Mesodermal cell (in vitro differentiated cells): ENCODE data around the gene MTUS2.

Source experiments
- H3K27ac ChIP-seq: 2 replicates; pipeline ENCODE4 v1.7.0; 2013; ENCODE audit warnings: mild to moderate bottlenecking, low read depth, low read length, moderate library complexity; ENCODE audit not compliant: severe bottlenecking
- H3K36me3 ChIP-seq: 2 replicates; pipeline ENCODE4 v1.7.1; 2013; ENCODE audit warnings: mild to moderate bottlenecking, low read length, moderate library complexity; ENCODE audit not compliant: control insufficient read depth, insufficient read depth
- H3K4me1 ChIP-seq: one replicate; pipeline ENCODE4 v1.7.1; 2013; ENCODE audit warnings: mild to moderate bottlenecking, low read length; ENCODE audit not compliant: insufficient read depth, control insufficient read depth, poor library complexity, severe bottlenecking
- H3K4me3 ChIP-seq: 2 replicates; pipeline ENCODE4 v1.7.0; 2013; ENCODE audit warnings: low read length, control low read depth, mild to moderate bottlenecking; ENCODE audit not compliant: insufficient read depth, poor library complexity, severe bottlenecking; ENCODE audit errors: extremely low read depth
- H3K9me3 ChIP-seq: 2 replicates; pipeline ENCODE4 v1.7.1; 2013; ENCODE audit warnings: mild to moderate bottlenecking, low read length, moderate library complexity; ENCODE audit not compliant: control insufficient read depth
- WGBS, 2 experiments: methylation state at CpG; one replicate each; pipeline ENCODE4 v1.1.5; 2013; ENCODE audit warnings: missing lambda C conversion rate in 2 of 2; ENCODE audit not compliant: insufficient coverage in 2 of 2; 5-methylcytosine and 5-hydroxymethylcytosine counted together

MTUS2 gene

GRCh38 chr13:29520671-29521070 is 700.5 kb downstream of the MTUS2 start:
- H3K4me1 ChIP-seq = peaks cover 21% of the 10 kb centered on the region
- WGBS, 2 experiments = 100% methylated on average over 1 of the region's 4 CpGs; no CpG with 5 or more reads in 1 of the 2 experiments
- no peaks in the 10 kb centered on the region for H3K9me3 ChIP-seq
- H3K27ac ChIP-seq = peak overlapping the region; percentile 48
- H3K4me3 ChIP-seq = no peak overlapping the region
- peaks cover 85% of the 10 kb centered on the region for H3K36me3 ChIP-seq

DNA sequence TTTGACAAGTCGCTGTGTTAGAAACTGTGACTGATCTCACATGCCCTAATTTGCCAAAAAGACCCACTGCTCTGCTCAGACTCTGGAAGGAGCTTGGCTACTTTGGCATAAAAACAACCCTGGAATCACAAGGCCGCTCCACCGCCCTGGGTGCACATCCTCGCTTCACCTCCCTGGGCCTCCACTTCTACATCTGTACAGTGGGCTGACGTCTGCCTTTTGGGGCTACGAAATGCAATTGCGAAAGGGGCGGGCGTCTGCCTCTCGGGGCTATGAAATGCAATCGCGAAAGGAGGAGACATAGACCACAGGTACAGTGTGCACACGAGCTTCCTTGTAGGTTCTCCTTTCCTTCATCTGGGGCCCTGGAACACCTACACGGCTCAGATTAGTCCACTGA is 701.2 kb downstream of the MTUS2 start:
- Histone ChIP-seq H3K27ac (peak overlapping the region; percentile 48), H3K4me3 (no peak overlapping the region), H3K4me1 (peaks cover 18% of the 10 kb centered on the region), H3K36me3 (peaks cover 83% of the 10 kb centered on the region), H3K9me3 (no peaks in the 10 kb centered on the region)
- 92 to 94% methylated on average over 13 of the region's 14 CpGs for WGBS, 2 experiments

DNA sequence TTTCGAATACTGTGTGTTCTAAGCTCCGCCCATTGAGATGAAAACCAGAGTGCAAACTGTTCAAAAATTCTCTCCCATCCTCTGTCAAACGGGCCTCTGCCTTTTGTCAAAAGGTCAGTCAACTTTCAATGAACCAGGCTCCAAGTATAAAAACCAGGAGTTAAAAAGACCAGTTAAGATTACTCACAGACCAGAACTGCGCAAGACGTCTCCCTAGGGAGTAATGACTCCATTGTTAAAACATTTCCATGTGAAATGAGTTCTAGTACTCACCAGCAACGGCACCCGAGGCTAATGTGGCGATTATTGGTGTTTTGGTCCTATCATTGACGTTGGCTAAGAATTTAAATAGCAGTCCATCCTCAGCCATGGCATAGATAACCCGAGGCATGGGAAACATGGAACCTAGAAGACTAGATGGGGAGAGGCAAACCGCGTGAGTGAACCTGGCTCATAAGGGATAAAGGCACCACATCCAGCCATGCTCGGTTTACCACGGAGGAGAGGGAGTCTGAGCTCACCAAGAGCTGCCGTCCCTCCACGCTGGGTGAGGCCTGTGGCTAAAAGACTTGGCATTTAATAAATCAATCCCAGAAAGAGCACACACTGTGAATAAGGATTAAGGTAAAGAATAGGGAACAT is 702.0 kb downstream of the MTUS2 start:
- no peak overlapping the region for H3K4me3 ChIP-seq
- H3K27ac ChIP-seq = peak overlapping the region; percentile 58
- peaks cover 83% of the 10 kb centered on the region for H3K36me3 ChIP-seq
- 92 to 95% methylated on average over 13 to 16 of the region's 16 CpGs for WGBS, 2 experiments
- H3K9me3 ChIP-seq = no peaks in the 10 kb centered on the region
- peaks cover 18% of the 10 kb centered on the region for H3K4me1 ChIP-seq

GRCh38 chr13:29523199-29523961 is 703.2 kb downstream of the MTUS2 start:
- Histone ChIP-seq H3K27ac (no peak overlapping the region), H3K4me1 (peaks cover 18% of the 10 kb centered on the region), H3K36me3 (peaks cover 84% of the 10 kb centered on the region), H3K9me3 (no peaks in the 10 kb centered on the region), H3K4me3 (no peak overlapping the region)
- 89 to 94% methylated on average over 17 to 22 of the region's 23 CpGs for WGBS, 2 experiments

DNA sequence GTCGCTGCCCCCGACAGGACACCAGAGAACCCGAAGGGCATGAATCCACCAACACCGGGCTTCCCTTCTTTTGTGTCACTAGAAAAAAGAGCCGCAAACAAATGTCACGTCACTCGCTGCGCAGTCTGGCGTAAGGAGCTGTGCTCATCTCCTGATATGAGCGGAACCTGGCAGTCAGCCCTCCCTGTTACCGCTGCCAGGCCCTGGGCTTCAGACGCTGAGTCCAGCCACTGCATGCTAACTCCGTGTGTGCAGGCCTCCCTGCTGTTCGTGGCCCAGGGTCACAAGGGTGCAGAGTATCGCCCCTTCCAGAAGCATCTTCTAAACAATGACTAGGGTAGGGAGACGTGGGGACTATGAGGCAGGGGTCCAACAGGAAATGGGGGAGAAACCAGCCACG is 704.0 kb downstream of the MTUS2 start:
- no peak overlapping the region for H3K4me3 ChIP-seq
- no peaks in the 10 kb centered on the region for H3K9me3 ChIP-seq
- peaks cover 18% of the 10 kb centered on the region for H3K4me1 ChIP-seq
- peaks cover 84% of the 10 kb centered on the region for H3K36me3 ChIP-seq
- no peak overlapping the region for H3K27ac ChIP-seq
- 95 to 96% methylated on average over 14 to 15 of the region's 17 CpGs for WGBS, 2 experiments

DNA sequence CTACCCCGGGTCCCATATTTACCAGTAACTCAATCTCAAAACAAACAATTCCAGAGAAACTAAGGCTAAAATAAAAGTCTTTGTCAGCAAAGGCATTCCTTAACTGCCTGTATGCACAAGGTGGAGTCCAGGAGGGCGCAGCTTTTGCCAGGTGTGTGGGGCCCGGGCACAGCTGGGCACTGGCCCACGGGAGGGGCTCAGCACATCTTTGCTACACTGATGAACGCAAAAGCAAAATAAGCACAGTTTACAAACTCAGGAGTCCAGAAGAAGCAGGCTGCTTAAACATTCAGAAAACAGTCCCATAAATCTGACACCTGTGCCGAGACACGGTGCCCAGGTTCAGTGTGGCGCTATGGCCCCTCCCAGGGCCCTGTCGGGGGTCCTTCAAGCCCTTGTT is 704.5 kb downstream of the MTUS2 start:
- Histone ChIP-seq H3K4me3 (no peak overlapping the region), H3K4me1 (peaks cover 18% of the 10 kb centered on the region), H3K36me3 (peaks cover 84% of the 10 kb centered on the region), H3K9me3 (no peaks in the 10 kb centered on the region), H3K27ac (no peak overlapping the region)
- 91 to 96% methylated on average over 8 to 9 of the region's 9 CpGs for WGBS, 2 experiments

DNA sequence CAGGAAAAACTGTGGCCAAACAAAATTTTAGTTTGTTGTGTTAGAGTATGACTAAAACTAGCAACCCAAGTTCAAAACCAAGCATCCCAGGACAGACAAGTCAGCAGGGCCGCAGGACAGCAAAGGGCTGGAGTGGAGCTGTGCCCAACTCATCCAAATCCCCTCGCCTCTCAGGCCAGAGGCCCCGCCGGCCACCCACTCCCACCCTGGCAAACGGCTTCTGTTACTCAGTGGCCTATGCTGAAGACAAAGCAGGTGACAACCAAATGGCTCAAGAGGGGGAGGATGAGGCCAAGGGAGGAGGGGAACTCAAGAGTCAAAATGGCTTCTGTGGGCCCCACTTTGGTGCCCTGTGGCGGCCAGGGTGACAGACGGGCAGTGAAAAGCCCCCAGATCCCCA is 705.6 kb downstream of the MTUS2 start:
- H3K27ac ChIP-seq = no peak overlapping the region
- no peaks in the 10 kb centered on the region for H3K9me3 ChIP-seq
- WGBS, 2 experiments = 86 to 95% methylated on average over 3 to 4 of the region's 7 CpGs
- peaks cover 81% of the 10 kb centered on the region for H3K36me3 ChIP-seq
- peaks cover 18% of the 10 kb centered on the region for H3K4me1 ChIP-seq
- no peak overlapping the region for H3K4me3 ChIP-seq

GRCh38 chr13:29526741-29527140 is 706.6 kb downstream of the MTUS2 start:
- WGBS, 2 experiments = 92 to 95% methylated on average over 13 to 14 of the region's 14 CpGs

DNA sequence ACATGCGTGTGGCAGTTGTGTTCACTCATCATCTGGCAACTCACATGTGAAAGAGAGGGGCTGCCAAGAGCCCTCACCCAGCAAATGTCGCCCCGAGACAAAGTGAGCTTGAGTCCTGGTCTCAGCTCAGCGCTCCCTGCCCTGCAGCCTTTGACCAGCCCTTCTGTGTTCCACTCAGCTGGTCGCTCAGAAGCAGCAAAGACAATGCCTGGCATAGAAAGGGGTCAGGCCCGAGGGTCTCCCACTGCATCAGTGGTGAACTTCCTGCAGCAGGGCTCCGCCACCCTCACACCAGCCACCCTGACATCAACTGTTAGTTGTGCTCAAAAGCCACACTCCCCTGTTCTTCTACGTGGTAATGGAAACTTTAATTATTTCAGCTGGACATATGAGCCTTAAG is 707.4 kb downstream of the MTUS2 start:
- Histone ChIP-seq H3K27ac (no peak overlapping the region), H3K4me3 (no peak overlapping the region), H3K36me3 (peaks cover 85% of the 10 kb centered on the region), H3K9me3 (no peaks in the 10 kb centered on the region), H3K4me1 (peaks cover 2% of the 10 kb centered on the region)
- WGBS, 2 experiments = 90 to 96% methylated on average over 5 to 8 of the region's 8 CpGs

More at GRCh38 chr13:29526741-29527140, 706.6 kb downstream of the MTUS2 start:
- peaks cover 9% of the 10 kb centered on the region for H3K4me1 ChIP-seq
- H3K4me3 ChIP-seq = no peak overlapping the region
- H3K36me3 ChIP-seq = peaks cover 84% of the 10 kb centered on the region
- no peak overlapping the region for H3K27ac ChIP-seq
- H3K9me3 ChIP-seq = no peaks in the 10 kb centered on the region

DNA sequence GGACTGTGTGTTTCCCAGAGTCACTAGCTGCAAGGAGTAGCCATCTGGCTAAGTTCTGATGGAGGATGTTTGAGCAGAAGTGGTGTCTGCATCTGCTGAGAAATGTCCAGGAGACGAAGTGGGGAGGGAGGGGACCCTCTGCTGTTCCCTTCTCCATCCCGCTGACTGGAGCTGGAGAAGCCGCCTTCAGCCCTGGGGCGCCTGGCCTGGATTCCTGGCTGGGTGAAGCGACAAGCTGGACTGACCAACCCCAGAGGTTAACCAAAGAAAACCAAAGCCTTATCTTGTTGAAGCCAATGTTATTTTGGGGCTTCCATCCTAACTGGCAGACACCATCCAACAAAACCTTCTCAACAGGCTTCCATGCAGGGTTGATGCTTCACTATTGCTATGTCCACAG is 707.8 kb downstream of the MTUS2 start:
- no peak overlapping the region for H3K27ac ChIP-seq
- H3K4me1 ChIP-seq = no peaks in the 10 kb centered on the region
- H3K9me3 ChIP-seq = no peaks in the 10 kb centered on the region
- no peak overlapping the region for H3K4me3 ChIP-seq
- 88 to 90% methylated on average over 5 of the region's 5 CpGs for WGBS, 2 experiments
- peaks cover 85% of the 10 kb centered on the region for H3K36me3 ChIP-seq

- no peaks in the 10 kb centered on the region for H3K9me3 ChIP-seq
- H3K4me3 ChIP-seq = no peak overlapping the region
- H3K36me3 ChIP-seq = peaks cover 84% of the 10 kb centered on the region
- H3K4me1 ChIP-seq = no peaks in the 10 kb centered on the region
- no peak overlapping the region for H3K27ac ChIP-seq
- 96 to 98% methylated on average over 3 to 5 of the region's 5 CpGs for WGBS, 2 experiments
Observed at GRCh38 chr13:29529754-29530153, 709.6 kb downstream of the MTUS2 start.
